KMS-11 (cell line): ENCODE data around the gene MYO15B.
A peak's percentile ranks its signal among the peaks of the same experiment; 100 is the strongest.

Experiments
- H2AFZ ChIP-seq: fragments of 200-600 bp; sonication (generic); 2 replicates; pipeline ENCODE4 v1.6.1; 2016; ENCODE audit warnings: antibody characterized with exemption, mixed run types, low read depth
- H3K27ac ChIP-seq: fragments of 200-600 bp; sonication (generic); 2 replicates; pipeline ENCODE4 v1.6.1; 2016; ENCODE audit warnings: mild to moderate bottlenecking, mixed run types
- H3K27me3 ChIP-seq: fragments of 200-600 bp; sonication (generic); 2 replicates; pipeline ENCODE4 v1.6.1; 2017; ENCODE audit warnings: mild to moderate bottlenecking, low read depth, mixed run types, moderate library complexity; ENCODE audit not compliant: insufficient read depth
- H3K36me3 ChIP-seq: fragments of 200-600 bp; sonication (generic); 2 replicates; pipeline ENCODE4 v1.6.1; 2017; ENCODE audit warnings: mild to moderate bottlenecking, mixed run types; ENCODE audit not compliant: insufficient read depth
- H3K4me1 ChIP-seq: fragments of 200-600 bp; sonication (generic); 2 replicates; pipeline ENCODE4 v1.6.1; 2016; ENCODE audit warnings: mild to moderate bottlenecking, low read depth, mixed run types; ENCODE audit not compliant: poor library complexity, severe bottlenecking
- H3K4me2 ChIP-seq: fragments of 200-600 bp; sonication (generic); 2 replicates; pipeline ENCODE4 v1.7.0; 2016; ENCODE audit warnings: mild to moderate bottlenecking, mixed run types
- H3K4me3 ChIP-seq: fragments of 200-600 bp; sonication (generic); IDR thresholded peaks from 2 replicates; pipeline ENCODE4 v1.6.1; 2017; ENCODE audit warnings: low read depth, low read length, mixed read lengths; ENCODE audit not compliant: insufficient read depth
- H3K79me2 ChIP-seq: fragments of 200-600 bp; sonication (generic); 2 replicates; pipeline ENCODE4 v1.6.1; 2016; ENCODE audit warnings: low read depth, mixed run types; ENCODE audit not compliant: insufficient read depth
- H3K9ac ChIP-seq: fragments of 200-600 bp; sonication (generic); 2 replicates; pipeline ENCODE4 v1.6.1; 2016; ENCODE audit warnings: mild to moderate bottlenecking, mixed run types
- H4K20me1 ChIP-seq: fragments of 200-600 bp; sonication (generic); 2 replicates; pipeline ENCODE4 v1.6.1; 2016; ENCODE audit warnings: mild to moderate bottlenecking, mixed run types; ENCODE audit not compliant: insufficient read depth
- CTCF ChIP-seq: fragments of 200-600 bp; sonication (generic); conservative IDR thresholded peaks from 2 replicates; pipeline ENCODE4 v1.6.1; 2017; ENCODE audit warnings: low read depth, mild to moderate bottlenecking, antibody characterized with exemption, low read length, moderate library complexity, mixed read lengths

MYO15B gene

GRCh38 chr17:75661531-75661930, 73.9 kb downstream of the MYO15B start:
- no peaks in the 10 kb centered on the region for H3K36me3 ChIP-seq
- no peak overlapping the region for H3K4me3 ChIP-seq
- no peak for TF ChIP-seq CTCF

GRCh38 chr17:75662511-75662910, 74.9 kb downstream of the MYO15B start:
- H3K36me3 ChIP-seq = no peaks in the 10 kb centered on the region

More at GRCh38 chr17:75661531-75661930, 73.9 kb downstream of the MYO15B start:
- no peaks in the 10 kb centered on the region for H3K27me3 ChIP-seq
- no peak overlapping the region for H3K4me2 ChIP-seq
- no peak overlapping the region for H2AFZ ChIP-seq
- peaks cover 19% of the 10 kb centered on the region for H3K4me1 ChIP-seq
- H3K79me2 ChIP-seq = no peaks in the 10 kb centered on the region
- no peak overlapping the region for H3K27ac ChIP-seq
- no peak overlapping the region for H3K9ac ChIP-seq
- H4K20me1 ChIP-seq = no peaks in the 10 kb centered on the region

GRCh38 chr17:75664099-75664549, 76.5 kb downstream of the MYO15B start:
- Histone ChIP-seq H3K27ac (no peak overlapping the region), H3K4me2 (peak overlapping the region; percentile 1; the same call in 1 of the 2 replicates), H3K4me3 (no peak overlapping the region), H3K4me1 (peaks cover 31% of the 10 kb centered on the region), H3K9ac (no peak overlapping the region), H3K79me2 (peaks cover 20% of the 10 kb centered on the region), H4K20me1 (no peaks in the 10 kb centered on the region), H3K27me3 (no peaks in the 10 kb centered on the region), H3K36me3 (no peaks in the 10 kb centered on the region; the same call in 1 of the 2 replicates), H2AFZ (no peak overlapping the region)
- no peak for TF ChIP-seq CTCF

More at GRCh38 chr17:75662511-75662910, 74.9 kb downstream of the MYO15B start:
- H3K79me2 ChIP-seq = peaks cover 4% of the 10 kb centered on the region
- no peak overlapping the region for H3K9ac ChIP-seq
- no peak for TF ChIP-seq CTCF
- H3K27ac ChIP-seq = no peak overlapping the region
- peaks cover 19% of the 10 kb centered on the region for H3K4me1 ChIP-seq
- H3K4me2 ChIP-seq = no peak overlapping the region
- H2AFZ ChIP-seq = no peak overlapping the region
- H4K20me1 ChIP-seq = no peaks in the 10 kb centered on the region
- H3K27me3 ChIP-seq = no peaks in the 10 kb centered on the region
- H3K4me3 ChIP-seq = no peak overlapping the region

GRCh38 chr17:75665981-75666380, 78.4 kb downstream of the MYO15B start:
- Histone ChIP-seq H3K4me1 (peaks cover 38% of the 10 kb centered on the region), H3K4me2 (peak overlapping the region; percentile 65), H4K20me1 (no peaks in the 10 kb centered on the region; the same call in 1 of the 2 replicates), H3K4me3 (no peak overlapping the region), H3K9ac (no peak overlapping the region), H3K79me2 (peaks cover 39% of the 10 kb centered on the region), H2AFZ (no peak overlapping the region), H3K27me3 (no peaks in the 10 kb centered on the region), H3K27ac (no peak overlapping the region), H3K36me3 (peaks cover 3% of the 10 kb centered on the region; the same call in 1 of the 2 replicates)
- TF ChIP-seq CTCF = no peak
